HG02973 (cell line): Measurements from ENCODE around the gene SLC29A3.

Experiments used
- ATAC-seq: cut with Tn5 transposase; IDR thresholded peaks from one replicate; pipeline ENCODE4 v1.9.1; 2021; ENCODE audit warnings: moderate library complexity; ENCODE audit not compliant: unreplicated experiment

SLC29A3 gene

GRCh38 chr10:71389768-71390460, 70.9 kb downstream of the SLC29A3 start:
- ATAC-seq, result no peak

GRCh38 chr10:71390461-71390835, 71.4 kb downstream of the SLC29A3 start:
- no peak for ATAC-seq

- no peak for ATAC-seq
These were observed 72.0 kb downstream of the SLC29A3 start for GRCh38 chr10:71390921-71391690.

- ATAC-seq, result no peak
These were observed 72.6 kb downstream of the SLC29A3 start for GRCh38 chr10:71391701-71392100.

- ATAC-seq, result no peak
These were observed 73.2 kb downstream of the SLC29A3 start for GRCh38 chr10:71392292-71392691.

- no peak for ATAC-seq
These were observed 74.0 kb downstream of the SLC29A3 start for GRCh38 chr10:71392791-71393781.

- ATAC-seq, result no peak
These were observed 74.9 kb downstream of the SLC29A3 start for GRCh38 chr10:71393841-71394475.

- no peak for ATAC-seq
These were observed 76.0 kb downstream of the SLC29A3 start for GRCh38 chr10:71394926-71395562.

- no peak for ATAC-seq
These were observed 76.6 kb downstream of the SLC29A3 start for GRCh38 chr10:71395621-71396020.

- no peak for ATAC-seq
These were observed 77.1 kb downstream of the SLC29A3 start for GRCh38 chr10:71396084-71396710.

- no peak for ATAC-seq
These were observed 77.7 kb downstream of the SLC29A3 start, which contains the start of gene CDH23 for GRCh38 chr10:71396711-71397295. Gene CDH23, plus strand, starts transcription at chr10:71396920. Its CDS starts 42,912 bp downstream, at chr10:71439832.

GRCh38 chr10:71397296-71398212, 78.5 kb downstream of the SLC29A3 start:
- ATAC-seq, result no peak

GRCh38 chr10:71398976-71399375, 79.9 kb downstream of the SLC29A3 start:
- ATAC-seq, result no peak

GRCh38 chr10:71399946-71400345, 80.9 kb downstream of the SLC29A3 start:
- ATAC-seq, result no peak

GRCh38 chr10:71401056-71401455, 82.0 kb downstream of the SLC29A3 start:
- no peak for ATAC-seq

GRCh38 chr10:71402005-71402404, 82.9 kb downstream of the SLC29A3 start:
- ATAC-seq, result no peak

- ATAC-seq, result no peak
These were observed 85.6 kb downstream of the SLC29A3 start for GRCh38 chr10:71404503-71405295.
